Lung (tissue), 12 donors: ENCODE data around the gene LTBP1. TPM values are rescaled to one million over a fixed set of nuclear protein-coding genes. Genes with fewer than 3 reads are reported as not detected.

ENCODE experiments used
- ATAC-seq: fragments of 200-7000 bp; cut with Tn5 transposase; one replicate; pipeline ENCODE4 v1.9.1; 2020; ENCODE audit warnings: moderate number of reproducible peaks; ENCODE audit not compliant: insufficient read depth, low FRiP score
- DNase-seq, 3 donors: peaks; one replicate each; pipeline ENCODE4 v3.0.0-alpha.2; 2013 to 2017
- H3K27ac ChIP-seq, 2 donors: one replicate each; pipeline ENCODE4 v1.5.1; 2013; ENCODE audit warnings: mild to moderate bottlenecking in 2 of 2, moderate library complexity in 2 of 2, control low read depth in 1 of 2, inconsistent platforms in 1 of 2, low read depth in 1 of 2, low read length in 1 of 2
- H3K27me3 ChIP-seq, 3 donors: one replicate each; pipeline ENCODE4 v1.5.1; 2013; ENCODE audit warnings: low read length in 2 of 3; ENCODE audit not compliant: control insufficient read depth in 3 of 3, insufficient read depth in 3 of 3
- H3K36me3 ChIP-seq, 4 donors: one replicate each; pipeline ENCODE4 v1.5.1; 2013; ENCODE audit warnings: low read length in 4 of 4, mild to moderate bottlenecking in 1 of 4, moderate library complexity in 1 of 4; ENCODE audit not compliant: control insufficient read depth in 4 of 4, insufficient read depth in 4 of 4
- H3K4me1 ChIP-seq, 5 donors: one replicate each; pipeline ENCODE4 v1.5.1; 2013; ENCODE audit warnings: low read length in 5 of 5, mild to moderate bottlenecking in 2 of 5, moderate library complexity in 1 of 5; ENCODE audit not compliant: control insufficient read depth in 5 of 5, insufficient read depth in 5 of 5
- H3K4me3 ChIP-seq: one replicate; pipeline ENCODE4 v1.5.1; 2013; ENCODE audit warnings: mild to moderate bottlenecking, control low read depth, moderate library complexity
- H3K9ac ChIP-seq, 2 donors: one replicate each; pipeline ENCODE4 v1.5.1; 2013; ENCODE audit warnings: low read length in 2 of 2, control low read depth in 1 of 2; ENCODE audit not compliant: insufficient read depth in 1 of 2
- H3K9me3 ChIP-seq, 4 donors: one replicate each; pipeline ENCODE4 v1.5.1; 2013; ENCODE audit warnings: low read length in 3 of 4, mild to moderate bottlenecking in 1 of 4, moderate library complexity in 1 of 4; ENCODE audit not compliant: control insufficient read depth in 4 of 4, insufficient read depth in 3 of 4
- WGBS, 2 donors: extraction: QIAGEN DNeasy Blood & Tissue Kit; methylation state at CpG; one replicate each; pipeline ENCODE4 v1.1.7; 2013; 5-methylcytosine and 5-hydroxymethylcytosine counted together
- polyA plus RNA-seq, 2 donors: library from polyadenylated mRNA; stranded (reverse); fragments of 200-250 nt; gene quantifications; one replicate each; pipeline ENCODE4 v1.2.1, GENCODE V29; 2013
- total RNA-seq, 2 donors: library from RNA; depleted of rRNA in 1 of 2; stranded (reverse); fragments of >200 nt in 1 of 2; gene quantifications; one replicate each; pipeline ENCODE4 v1.2.1, GENCODE V29; 2014 to 2021
- TF ChIP-seq, protein P1 (sequence below): IDR thresholded peaks from 2 replicates; pipeline ENCODE4 v1.5.1; 2012; ENCODE audit warnings: mild to moderate bottlenecking; ENCODE audit errors: control extremely low read depth, extremely low read depth
- donor health status: control.
- donor health status: control.
- donor health status: Bipolar disorder and iron deficiency.
- donor health status: healthy.
- donor health status: DM: yes; HTN: yes; CAD: no.

Gene LTBP1
- total and polyA plus RNA-seq, 4 donors: 8.8 to 57.4 (median 28.6) TPM

DNA sequence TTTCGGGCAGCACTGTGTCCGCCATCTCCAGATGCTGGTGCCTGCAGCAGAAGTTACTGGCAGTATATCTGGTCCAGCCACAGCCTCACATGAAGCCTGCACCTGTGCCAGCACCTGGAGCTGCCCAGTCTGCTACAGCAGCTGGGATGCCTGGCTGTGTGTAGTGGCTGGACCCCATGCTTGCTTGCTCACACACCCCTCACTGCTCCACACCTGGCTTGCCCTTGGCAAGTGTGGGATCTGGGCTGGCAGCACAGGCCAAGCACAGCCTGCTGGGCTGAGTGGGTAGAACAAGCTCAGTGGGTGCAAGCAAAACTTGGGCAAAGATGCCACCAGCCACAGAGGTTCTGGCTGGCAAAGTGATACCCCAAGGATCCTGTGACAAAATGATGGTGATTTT is 320.3 kb downstream of the LTBP1 start:
- WGBS, 2 donors: 97 to 100% methylated on average over 2 of the region's 2 CpGs
- Histone ChIP-seq H3K36me3 (peaks cover 0 to 15% (median under 1%) of the 10 kb centered on the region in 4 donors), H3K9ac (no peak overlapping the region), H3K4me3 (no peak overlapping the region), H3K27ac (no peak overlapping the region), H3K9me3 (peaks cover 0 to 13% (median 0%) of the 10 kb centered on the region in 4 donors), H3K27me3 (no peaks in the 10 kb centered on the region), H3K4me1 (peaks cover 0 to 5% (median 0%) of the 10 kb centered on the region in 5 donors)
- ATAC-seq: no peak
- no peak for DNase-seq
- TF ChIP-seq, protein P1, sequence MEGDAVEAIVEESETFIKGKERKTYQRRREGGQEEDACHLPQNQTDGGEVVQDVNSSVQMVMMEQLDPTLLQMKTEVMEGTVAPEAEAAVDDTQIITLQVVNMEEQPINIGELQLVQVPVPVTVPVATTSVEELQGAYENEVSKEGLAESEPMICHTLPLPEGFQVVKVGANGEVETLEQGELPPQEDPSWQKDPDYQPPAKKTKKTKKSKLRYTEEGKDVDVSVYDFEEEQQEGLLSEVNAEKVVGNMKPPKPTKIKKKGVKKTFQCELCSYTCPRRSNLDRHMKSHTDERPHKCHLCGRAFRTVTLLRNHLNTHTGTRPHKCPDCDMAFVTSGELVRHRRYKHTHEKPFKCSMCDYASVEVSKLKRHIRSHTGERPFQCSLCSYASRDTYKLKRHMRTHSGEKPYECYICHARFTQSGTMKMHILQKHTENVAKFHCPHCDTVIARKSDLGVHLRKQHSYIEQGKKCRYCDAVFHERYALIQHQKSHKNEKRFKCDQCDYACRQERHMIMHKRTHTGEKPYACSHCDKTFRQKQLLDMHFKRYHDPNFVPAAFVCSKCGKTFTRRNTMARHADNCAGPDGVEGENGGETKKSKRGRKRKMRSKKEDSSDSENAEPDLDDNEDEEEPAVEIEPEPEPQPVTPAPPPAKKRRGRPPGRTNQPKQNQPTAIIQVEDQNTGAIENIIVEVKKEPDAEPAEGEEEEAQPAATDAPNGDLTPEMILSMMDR: no peak

DNA sequence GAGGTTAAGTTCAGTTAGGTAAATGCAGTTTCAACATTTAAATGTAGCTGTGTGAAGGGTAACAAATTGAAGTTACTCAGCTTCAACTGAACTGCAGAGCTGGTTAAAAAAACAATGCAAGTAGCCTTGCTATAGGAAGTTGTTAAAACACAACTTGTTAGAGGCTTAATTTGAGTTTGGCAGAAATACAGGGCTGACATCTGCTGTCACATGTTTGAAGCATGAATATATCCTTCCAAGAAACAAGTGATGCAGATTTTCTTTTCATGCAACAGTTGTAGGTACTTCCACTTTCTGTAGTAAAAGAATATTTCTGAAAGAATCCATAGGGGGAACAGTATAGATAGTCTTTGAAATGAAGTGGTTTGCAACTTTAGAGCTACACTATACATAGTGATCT is 321.0 kb downstream of the LTBP1 start:
- TF ChIP-seq, protein P1: no peak
- ATAC-seq: no peak
- Histone ChIP-seq H3K27me3 (no peaks in the 10 kb centered on the region), H3K4me3 (no peak overlapping the region), H3K9ac (no peak overlapping the region), H3K9me3 (peaks cover 0 to 13% (median 0%) of the 10 kb centered on the region in 4 donors), H3K27ac (no peak overlapping the region), H3K36me3 (peaks cover 0 to 15% (median 3%) of the 10 kb centered on the region in 4 donors), H3K4me1 (peaks cover 0 to 4% (median 0%) of the 10 kb centered on the region in 5 donors)
- DNase-seq: peak in 2 of 3 donors; percentile 18 to 58

DNA sequence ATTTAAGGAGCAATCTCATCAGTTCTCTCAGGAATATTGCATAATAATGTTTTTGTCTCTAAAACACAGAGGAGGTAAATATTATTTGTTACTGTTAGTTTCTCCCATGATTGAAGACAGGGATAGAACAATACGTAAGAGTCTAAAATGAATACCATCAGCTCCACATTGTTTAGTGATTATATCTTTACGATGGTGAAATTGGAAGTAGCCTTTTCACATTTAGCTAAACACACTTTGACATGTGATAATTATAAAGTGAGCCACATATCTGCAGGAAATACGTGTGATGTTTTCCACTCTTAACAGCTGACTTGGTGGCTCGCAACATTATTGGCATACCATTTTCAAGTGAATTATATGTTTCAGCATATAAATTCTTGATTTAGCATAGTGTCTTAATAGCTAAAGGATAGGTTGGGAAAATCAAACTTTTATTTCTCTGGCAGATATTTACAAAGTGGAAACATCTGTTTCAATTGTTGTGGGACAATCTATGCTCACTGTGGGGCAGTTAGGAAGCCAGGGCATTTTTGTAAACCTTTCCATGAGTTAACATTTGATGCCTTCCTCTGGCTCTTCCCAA is 321.6 kb downstream of the LTBP1 start:
- DNase-seq (no peak), ATAC-seq (no peak)
- peaks cover 0 to 4% (median 0%) of the 10 kb centered on the region in 5 donors for H3K4me1 ChIP-seq
- TF ChIP-seq, protein P1: no peak
- 68 to 79% methylated on average over 4 of the region's 4 CpGs for WGBS, 2 donors
- no peak overlapping the region for H3K9ac ChIP-seq
- H3K27ac ChIP-seq: no peak overlapping the region
- H3K27me3 ChIP-seq: no peaks in the 10 kb centered on the region
- no peak overlapping the region for H3K4me3 ChIP-seq
- peaks cover 0 to 15% (median 3%) of the 10 kb centered on the region in 4 donors for H3K36me3 ChIP-seq
- peaks cover 0 to 13% (median 0%) of the 10 kb centered on the region in 4 donors for H3K9me3 ChIP-seq
